Measurements from ENCODE around the gene PRKAR1B. TPM values are rescaled to one million over a fixed set of nuclear protein-coding genes. Genes with fewer than 3 reads are reported as not detected.

Gene PRKAR1B
- total RNA-seq, 1 experiment from 2014 or later, result 62.0 TPM

DNA sequence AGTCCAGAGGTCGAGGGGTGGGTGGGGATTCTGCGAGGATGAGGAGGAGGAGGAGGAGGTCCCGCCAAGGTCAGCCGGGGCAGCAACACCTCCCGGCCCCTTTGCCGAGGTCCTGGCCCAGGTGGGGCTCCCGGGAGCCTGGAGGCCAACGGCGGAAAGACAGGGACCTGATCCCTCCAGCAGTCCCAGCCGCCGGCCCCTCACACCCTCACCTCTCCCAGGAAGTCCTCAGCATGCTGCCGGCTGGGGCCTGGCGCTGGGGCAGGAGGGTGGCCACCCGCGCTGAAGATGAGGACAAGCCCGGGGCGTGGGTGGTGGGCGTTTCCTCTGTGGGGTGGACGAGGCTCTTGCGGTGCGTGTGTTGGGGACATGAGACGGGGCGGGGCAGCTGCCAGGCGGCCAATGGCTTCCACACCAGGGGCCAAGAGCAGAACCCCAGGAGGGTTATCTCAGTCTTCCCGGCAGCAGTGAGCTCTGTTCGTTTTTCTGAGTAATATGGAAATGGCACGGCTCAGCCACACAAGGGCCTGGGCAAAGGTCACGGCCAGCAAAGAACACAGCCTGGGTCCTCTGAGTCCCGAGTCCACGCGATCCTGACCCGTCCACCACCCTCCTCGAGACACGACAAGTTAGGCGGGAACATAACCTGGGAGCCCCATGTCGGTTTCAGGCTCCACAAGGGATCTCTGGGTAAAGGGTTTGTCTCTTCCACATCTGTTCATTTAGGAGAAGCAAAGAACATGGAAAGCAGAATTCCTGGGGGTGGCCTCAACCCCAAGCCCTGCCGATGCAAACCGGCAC, 124.5 kb downstream of the PRKAR1B start:
- no peaks in the 10 kb centered on the region for H3K27me3 ChIP-seq (ENCODE audit: control insufficient read depth, insufficient read depth, low read length)
- in situ Hi-C loops (cut with HindIII; ENCODE audit: low pct_unique_long_range_greater_than_20kb, low sequenced_read_pairs), result no loop called here
- no peak for DNase-seq (ENCODE audit: low read depth, low spot score)
- no peaks in the 10 kb centered on the region; the same call in 1 of the 2 replicates for H3K4me1 ChIP-seq (ENCODE audit: control insufficient read depth, insufficient read depth, low read length)
- no peaks in the 10 kb centered on the region for H3K9me3 ChIP-seq (ENCODE audit: control insufficient read depth, insufficient read depth, low read depth, low read length)
- ChIA-PET POLR2A (interaction anchor here (0.7 kb wide), 1 partner anchor 534 kb away, joined by 13 read pairs; no protein-coding TSS in a partner anchor), CTCF (no interaction called here)
- BruUV-seq (replicated peaks), result no TSS peak
- H3K36me3 ChIP-seq (ENCODE audit: control insufficient read depth, insufficient read depth, low read length), result no peaks in the 10 kb centered on the region
- intact Hi-C loops (cut with micrococcal nuclease; ENCODE audit: unreplicated experiment), result no loop called here
- H3K4me3 ChIP-seq (ENCODE audit: low read depth in 2 of 2, low read length in 2 of 2), result no peak overlapping the region
- no peak overlapping the region for H3K27ac ChIP-seq (ENCODE audit: low read length)
- TF ChIP-seq, protein P1, sequence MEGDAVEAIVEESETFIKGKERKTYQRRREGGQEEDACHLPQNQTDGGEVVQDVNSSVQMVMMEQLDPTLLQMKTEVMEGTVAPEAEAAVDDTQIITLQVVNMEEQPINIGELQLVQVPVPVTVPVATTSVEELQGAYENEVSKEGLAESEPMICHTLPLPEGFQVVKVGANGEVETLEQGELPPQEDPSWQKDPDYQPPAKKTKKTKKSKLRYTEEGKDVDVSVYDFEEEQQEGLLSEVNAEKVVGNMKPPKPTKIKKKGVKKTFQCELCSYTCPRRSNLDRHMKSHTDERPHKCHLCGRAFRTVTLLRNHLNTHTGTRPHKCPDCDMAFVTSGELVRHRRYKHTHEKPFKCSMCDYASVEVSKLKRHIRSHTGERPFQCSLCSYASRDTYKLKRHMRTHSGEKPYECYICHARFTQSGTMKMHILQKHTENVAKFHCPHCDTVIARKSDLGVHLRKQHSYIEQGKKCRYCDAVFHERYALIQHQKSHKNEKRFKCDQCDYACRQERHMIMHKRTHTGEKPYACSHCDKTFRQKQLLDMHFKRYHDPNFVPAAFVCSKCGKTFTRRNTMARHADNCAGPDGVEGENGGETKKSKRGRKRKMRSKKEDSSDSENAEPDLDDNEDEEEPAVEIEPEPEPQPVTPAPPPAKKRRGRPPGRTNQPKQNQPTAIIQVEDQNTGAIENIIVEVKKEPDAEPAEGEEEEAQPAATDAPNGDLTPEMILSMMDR (IDR thresholded peaks at IDR 0.05), result no peak
- TF ChIP-seq REST (IDR thresholded peaks at IDR 0.05; ENCODE audit: insufficient read depth in 1 of 2, low read depth in 2 of 2, low read length in 1 of 2) (no peak), SIN3A (IDR thresholded peaks at IDR 0.05; ENCODE audit: borderline replicate concordance, insufficient read depth, low read depth, low read length) (no peak), TCF7L2 (IDR thresholded peaks at IDR 0.05; ENCODE audit: low read depth, low read length) (no peak), POLR2AphosphoS5 (IDR thresholded peaks at IDR 0.05; ENCODE audit: low read depth, low read length) (no peak)
- ATAC-seq, result no peak

DNA sequence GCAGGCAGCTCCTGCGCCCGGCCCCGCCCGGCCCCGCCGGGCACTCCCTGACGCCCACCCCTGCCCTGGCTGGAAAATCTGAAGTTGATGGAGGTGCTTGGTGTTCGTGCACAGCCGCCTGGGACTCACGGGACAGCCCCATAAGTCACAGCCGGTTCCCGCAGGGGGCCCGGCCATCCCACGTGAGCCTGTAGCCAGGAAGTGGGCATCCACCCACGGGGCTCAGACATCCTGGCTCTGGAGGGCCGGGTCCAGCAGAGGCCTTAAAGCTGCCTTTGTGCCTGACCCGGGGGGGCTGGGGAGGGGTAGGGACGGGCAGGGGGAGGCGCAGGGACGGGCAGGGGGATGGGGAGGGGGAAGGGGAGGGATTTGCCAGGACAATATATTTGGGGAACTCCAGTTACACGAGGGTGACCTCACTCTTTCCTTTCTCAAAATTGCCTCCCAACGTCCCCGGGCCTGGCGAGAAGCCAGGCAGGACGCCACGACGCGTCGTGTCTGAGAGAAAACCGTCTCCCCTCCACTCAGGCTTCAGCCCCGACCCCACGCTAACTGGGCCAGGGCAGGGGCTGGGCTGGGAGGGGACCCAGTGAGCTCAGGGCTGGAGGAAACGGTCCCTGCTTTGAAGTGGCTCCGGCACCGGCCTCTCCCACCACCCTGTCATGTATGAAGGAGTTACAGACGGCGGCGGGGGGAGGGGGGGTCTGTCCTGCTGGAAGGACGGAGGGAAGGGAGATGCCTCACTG, 125.3 kb downstream of the PRKAR1B start:
- CTCF ChIA-PET, result no interaction called here
- POLR2A ChIA-PET, result interaction anchor here (0.7 kb wide), 1 partner anchor 533 kb away, joined by 13 read pairs; no protein-coding TSS in a partner anchor
- intact Hi-C loops (cut with micrococcal nuclease; ENCODE audit: unreplicated experiment) (no loop called here), in situ Hi-C loops (cut with HindIII; ENCODE audit: low pct_unique_long_range_greater_than_20kb, low sequenced_read_pairs) (no loop called here)
- no peak overlapping the region for H3K27ac ChIP-seq (ENCODE audit: low read length)
- H3K4me3 ChIP-seq (ENCODE audit: low read depth in 2 of 2, low read length in 2 of 2), result no peak overlapping the region
- no peaks in the 10 kb centered on the region for H3K27me3 ChIP-seq (ENCODE audit: control insufficient read depth, insufficient read depth, low read length)
- no peaks in the 10 kb centered on the region for H3K9me3 ChIP-seq (ENCODE audit: control insufficient read depth, insufficient read depth, low read depth, low read length)
- ATAC-seq (no peak), DNase-seq (ENCODE audit: low read depth, low spot score) (no peak)
- no peaks in the 10 kb centered on the region for H3K36me3 ChIP-seq (ENCODE audit: control insufficient read depth, insufficient read depth, low read length)
- TF ChIP-seq SIN3A (IDR thresholded peaks at IDR 0.05; ENCODE audit: borderline replicate concordance, insufficient read depth, low read depth, low read length), result no peak
- BruUV-seq (replicated peaks), result no TSS peak
- no peaks in the 10 kb centered on the region; the same call in 1 of the 2 replicates for H3K4me1 ChIP-seq (ENCODE audit: control insufficient read depth, insufficient read depth, low read length)
